ENCODE data around the gene CDC6. TPM values are rescaled to one million over a fixed set of nuclear protein-coding genes. Genes with fewer than 3 reads are reported as not detected.

CDC6 gene
- total RNA-seq, 1 donor from 2014 or later: 1.9 TPM

DNA sequence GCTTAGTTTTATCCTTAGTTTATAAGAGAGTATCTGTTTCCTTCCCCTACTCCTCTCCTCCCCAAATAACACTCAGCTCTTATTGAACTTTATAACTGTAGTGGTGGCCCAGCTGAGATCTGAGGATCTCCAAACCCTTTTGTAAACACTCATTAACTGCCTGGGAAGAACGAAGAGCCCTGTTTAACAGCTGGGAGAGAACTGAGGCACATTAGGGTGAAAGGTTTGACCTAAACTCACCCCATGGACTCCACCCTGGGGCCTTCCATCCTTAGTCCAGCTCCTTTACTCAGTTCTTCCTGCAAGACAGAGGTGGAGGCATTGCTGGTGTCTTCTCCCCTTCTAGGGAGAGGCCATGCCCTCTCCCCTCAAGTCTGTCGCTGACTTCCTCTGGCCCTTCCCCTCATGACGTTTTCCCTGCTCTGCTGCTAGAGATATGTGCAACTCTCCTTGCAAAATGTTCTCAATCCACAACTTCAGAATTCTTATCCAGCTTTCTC is 20.1 kb downstream of the CDC6 start:
- DNase-seq (ENCODE audit: missing footprints) (no peak), ATAC-seq (no peak)
- intact Hi-C loops (cut with DNase I): no loop called here

DNA sequence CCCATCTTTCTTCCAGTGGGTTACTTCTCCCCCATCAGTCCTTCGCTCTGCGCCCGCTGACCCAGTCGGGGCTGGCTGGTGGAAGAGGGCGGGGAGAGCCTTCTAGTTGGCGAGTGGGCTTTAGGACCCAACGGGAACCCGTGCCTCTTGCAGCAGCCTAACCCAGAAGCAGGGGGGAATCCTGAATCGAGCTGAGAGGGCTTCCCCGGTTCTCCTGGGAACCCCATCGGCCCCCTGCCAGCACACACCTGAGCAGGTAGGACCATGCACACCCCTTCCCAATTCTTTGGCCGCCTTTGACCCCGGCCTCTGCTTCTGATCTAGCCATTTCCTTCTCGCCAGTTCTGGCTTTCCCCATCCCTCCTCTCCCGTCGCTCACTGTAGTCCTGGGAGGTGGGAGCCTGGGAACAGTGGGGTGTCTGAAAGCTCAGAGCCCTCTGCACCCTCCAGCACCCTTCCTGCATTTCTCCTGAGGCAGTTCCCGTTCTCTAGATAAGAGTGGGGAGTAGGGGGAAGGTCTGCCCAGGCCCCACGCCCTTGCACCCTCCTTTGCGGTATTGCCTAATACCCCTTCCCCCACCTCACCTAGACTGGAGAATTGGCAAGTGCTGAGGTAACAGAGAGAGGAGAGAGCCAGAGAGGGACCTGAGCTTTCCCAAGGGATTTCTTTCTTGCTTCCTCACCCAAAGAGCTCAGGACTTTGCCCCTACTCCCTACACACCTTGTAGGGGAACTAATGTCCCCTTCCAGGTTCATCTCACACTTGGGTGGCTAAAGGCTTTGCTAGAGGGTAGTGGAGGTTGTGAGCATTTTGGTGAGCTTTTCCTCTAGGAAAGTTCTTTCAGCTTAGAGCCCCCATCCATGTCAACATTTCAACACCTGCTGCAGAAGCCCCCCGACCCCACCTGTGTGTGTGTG is 21.6 kb downstream of the CDC6 start, which contains the start of gene RARA:
TSS of gene RARA (plus strand) at position 150 of the 918 bp plus-strand sequence. CDS start 22,039 bp downstream, outside the sequence.
- DNase-seq (ENCODE audit: missing footprints) (no peak), ATAC-seq (peak; percentile 36)
- intact Hi-C loops (cut with DNase I): no loop called here

DNA sequence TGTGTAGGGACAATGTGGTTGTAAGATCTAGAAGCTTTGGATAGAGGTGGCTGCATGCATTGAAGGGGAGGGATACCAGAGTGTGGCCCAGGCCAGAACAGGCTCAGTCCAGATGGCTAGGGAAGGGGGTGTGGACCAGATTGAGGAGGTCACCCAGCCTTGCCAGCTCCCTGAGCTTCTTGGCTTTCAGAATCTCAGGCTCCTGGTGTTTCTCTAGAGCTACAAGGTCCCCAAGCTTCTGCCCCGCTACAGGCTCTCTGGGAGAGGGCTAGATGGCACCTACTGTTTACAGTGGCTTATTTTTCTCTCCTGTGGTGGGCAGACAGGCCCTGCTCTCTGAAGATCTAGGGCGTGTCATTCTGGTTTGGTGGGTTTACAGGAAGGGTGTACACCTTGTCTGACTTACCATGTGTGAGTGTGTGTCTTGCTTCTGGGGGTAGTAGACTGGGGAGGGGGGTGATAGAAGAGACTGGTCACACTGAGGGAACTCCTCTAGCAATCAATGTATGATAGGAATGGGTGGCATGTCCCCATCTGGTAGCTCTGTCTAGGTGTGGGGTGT is 22.4 kb downstream of the CDC6 start:
- ATAC-seq (peak; percentile 18), DNase-seq (ENCODE audit: missing footprints) (no peak)
- intact Hi-C loops (cut with DNase I): loop anchor here (2.0 kb wide), 1 partner anchor 39 kb away; no protein-coding TSS in a partner anchor

DNA sequence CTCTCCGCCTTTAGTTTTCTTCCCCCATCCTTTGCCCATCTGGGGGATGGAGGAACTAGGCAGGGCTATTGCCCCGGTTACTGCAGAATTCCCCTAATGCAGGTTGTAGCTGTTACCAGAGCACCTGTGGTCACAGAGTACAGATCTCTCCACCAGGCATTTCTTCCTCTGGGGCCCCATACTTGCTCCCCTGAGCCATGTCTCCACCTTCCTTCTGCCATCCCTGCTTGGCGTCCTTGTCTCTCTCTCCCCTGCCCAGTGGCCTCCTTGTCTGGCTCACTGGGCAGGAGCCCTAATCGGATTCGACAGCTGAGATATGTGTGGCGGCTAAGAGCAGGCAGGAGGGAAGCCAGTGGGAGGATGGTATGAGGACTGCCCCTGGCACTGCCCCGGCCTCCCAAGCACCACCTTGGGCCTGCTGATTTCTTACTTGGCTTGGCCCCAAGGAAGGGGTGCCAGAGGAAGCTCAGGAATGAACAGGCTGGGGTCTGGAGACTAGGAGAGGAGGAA is 23.3 kb downstream of the CDC6 start:
- intact Hi-C loops (cut with DNase I): loop anchor here (2.0 kb wide), 1 partner anchor 38 kb away; no protein-coding TSS in a partner anchor
- peak; percentile 75 for ATAC-seq
- DNase-seq (ENCODE audit: missing footprints): peak; percentile 73

DNA sequence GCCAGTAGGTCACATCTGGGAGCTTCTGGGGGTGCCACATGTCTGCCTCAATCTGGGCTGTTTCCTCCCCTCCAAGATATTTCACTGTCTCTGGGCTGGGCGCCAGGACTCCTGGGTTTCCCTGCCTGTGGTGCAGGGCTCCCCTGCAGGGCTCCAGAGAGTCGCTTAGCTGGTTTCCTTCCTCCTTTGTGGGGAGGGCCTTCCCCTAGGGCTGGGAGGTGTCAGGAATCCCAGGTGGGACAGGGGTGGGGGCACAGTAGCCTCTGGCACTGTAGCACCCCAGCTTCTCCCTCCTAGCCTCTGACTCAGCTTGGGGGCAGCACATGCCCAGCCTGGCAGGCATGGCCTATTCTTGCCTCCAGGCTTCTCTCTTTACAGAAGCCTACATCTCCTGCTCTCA is 23.9 kb downstream of the CDC6 start:
- ATAC-seq (peak; percentile 17), DNase-seq (ENCODE audit: missing footprints) (peak; percentile 85)
- intact Hi-C loops (cut with DNase I): loop anchor here (2.0 kb wide), 1 partner anchor 37 kb away; no protein-coding TSS in a partner anchor

DNA sequence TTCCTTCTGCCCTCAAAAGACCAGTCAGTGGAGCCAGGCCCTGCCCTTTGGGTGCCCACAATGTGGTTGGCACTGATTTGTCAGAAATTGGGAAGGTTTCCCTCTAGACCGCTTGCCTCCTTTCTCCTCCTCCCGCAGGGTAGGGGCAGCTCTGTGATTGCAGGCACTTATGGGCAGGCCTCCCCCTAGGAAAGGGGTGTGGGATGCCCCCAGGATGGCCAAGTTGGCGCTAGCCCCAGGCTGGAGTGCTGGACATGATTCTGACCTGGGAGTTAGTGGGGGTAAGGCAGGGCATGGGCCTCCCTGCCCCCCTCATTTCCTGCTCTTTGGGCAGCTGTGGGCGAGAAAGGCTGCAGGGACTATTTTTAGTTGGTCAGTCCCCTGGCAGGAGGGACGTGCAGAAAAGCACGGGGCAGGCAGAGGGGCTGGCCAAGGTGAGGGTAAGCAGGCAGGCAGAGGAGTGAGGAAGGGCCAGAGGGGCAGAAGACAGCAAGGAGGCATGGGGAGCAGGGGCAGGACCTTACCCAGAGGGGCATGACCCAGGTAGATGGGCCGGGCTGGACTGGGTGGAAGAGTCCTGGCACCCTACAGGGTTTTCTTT is 24.6 kb downstream of the CDC6 start:
- peak; percentile 44 for ATAC-seq

DNA sequence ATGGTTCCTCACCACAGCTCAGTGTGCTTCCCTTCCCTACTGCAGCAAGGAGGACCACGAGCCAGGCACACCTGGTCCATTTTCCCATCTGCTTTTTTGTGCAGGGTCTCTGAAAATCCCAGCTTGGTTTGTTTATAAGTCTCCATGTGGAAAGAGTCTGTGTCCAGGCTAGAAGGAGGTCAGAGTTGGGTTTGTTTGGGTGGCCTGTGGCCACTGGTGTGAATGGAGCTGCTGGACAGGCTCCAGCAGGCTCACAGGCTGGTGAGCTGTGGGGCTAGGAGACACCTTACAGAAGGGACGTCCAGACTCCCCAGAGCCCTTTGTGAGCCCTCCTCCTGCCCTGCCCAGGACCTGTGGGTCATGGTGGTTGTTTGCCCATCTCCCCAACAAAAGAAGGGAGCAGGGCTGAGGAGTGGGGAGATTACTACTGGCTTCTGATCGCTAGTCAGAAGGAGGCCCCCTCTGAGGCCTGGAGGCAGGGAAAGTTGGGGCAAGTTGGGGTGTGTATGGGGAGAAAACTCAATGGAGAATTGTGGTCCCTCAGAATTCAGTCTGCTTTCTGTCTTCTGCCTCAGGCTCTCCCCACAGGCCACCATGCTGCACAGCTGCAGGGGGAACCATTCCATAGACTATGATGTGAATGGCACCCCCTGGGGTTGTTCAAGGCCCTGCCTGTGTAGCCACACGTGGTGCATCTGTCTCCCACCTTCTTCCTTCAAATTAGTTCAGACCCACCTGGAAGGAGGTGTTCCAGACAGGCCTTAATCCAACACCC is 25.4 kb downstream of the CDC6 start:
- no peak for ATAC-seq
- intact Hi-C loops (cut with DNase I): no loop called here
- DNase-seq (ENCODE audit: missing footprints): no peak

More for the DNA sequence above, 24.6 kb downstream of the CDC6 start:
- intact Hi-C loops (cut with DNase I): no loop called here
- no peak for DNase-seq (ENCODE audit: missing footprints)

DNA sequence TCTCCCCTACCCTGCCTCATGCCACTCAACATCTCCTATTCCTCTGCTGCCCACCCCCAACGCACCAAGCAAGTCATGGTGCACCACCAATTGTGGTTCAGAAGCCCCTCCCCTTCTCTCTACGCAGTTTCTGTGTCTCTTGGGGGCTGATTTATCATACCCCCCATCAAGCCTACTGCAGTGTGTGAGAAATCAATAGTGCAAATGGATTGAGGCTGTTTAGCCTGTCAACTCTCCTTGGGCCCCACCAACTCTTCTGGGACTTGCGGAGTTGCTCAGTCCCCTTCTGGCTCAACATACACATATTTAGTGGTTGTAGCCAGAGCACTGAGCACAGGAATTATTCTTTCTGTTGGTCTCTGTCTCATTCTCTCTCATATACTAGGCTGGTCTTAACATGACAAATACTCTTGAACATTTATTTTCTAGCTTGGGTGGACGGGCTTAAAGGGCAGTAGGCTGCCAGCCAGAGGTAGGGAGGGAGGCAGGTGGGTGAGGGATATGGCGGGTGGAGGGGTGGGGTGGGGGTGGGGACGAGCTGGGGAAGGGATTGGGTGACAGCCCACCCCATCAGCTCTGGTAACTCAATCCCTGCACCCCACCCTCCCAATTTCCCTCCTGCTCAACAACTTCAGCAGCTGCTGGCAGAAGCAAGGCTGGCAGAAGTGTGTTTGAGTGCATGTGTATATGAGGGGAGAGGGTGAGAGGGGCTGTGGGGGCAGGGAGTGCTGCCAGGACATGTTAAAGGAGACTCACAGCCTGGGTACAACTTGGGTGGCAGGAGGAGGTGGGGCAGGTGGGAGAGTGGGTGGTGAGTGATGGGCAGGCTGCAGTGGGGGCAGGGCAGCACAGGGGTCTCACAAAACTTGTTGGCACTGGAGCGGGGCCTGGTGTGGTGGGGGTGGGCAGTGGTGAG is 26.2 kb downstream of the CDC6 start:
- no peak for DNase-seq (ENCODE audit: missing footprints)
- no peak for ATAC-seq
- intact Hi-C loops (cut with DNase I): no loop called here

DNA sequence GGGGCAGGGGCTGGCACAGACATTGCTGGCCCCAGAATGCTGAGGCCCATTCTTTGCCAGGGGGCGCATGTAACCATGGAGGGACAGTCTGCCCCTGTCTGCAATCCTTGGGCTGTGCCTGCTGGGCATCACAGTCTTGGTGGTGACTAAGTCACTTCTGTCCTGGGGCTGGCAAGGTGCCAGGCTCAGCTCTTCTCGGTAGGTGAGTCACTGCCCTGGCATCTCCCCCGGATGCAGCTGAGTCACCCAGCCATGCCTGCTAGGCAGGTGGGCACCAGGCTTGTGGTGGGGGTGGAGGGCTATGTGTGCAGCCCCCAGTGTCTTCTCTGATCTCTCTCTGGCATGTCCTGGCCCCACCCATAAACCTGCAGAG is 26.9 kb downstream of the CDC6 start:
- no peak for ATAC-seq
- intact Hi-C loops (cut with DNase I): no loop called here

DNA sequence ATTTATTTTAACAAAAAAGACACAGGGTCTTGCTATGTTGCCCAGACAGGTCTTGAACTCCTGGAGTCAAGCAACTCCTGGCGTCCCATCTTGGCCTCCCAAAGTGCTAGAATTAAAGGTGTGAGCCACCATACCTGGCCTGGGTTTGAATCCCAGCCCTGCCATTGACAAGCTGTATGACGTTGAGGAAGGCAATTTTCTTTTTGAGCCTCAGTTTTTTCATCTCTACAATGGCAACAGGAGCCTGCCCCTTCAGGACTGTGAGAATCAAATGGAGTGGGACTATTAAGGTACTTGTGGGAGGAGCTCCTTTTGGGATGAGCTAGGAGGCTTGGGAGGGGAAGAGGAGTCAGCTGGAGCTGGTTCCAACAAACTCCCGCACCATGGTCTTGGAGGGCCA is 27.5 kb downstream of the CDC6 start:
- DNase-seq (ENCODE audit: missing footprints): no peak
- no peak for ATAC-seq
- intact Hi-C loops (cut with DNase I): no loop called here

More for the DNA sequence above, 26.9 kb downstream of the CDC6 start:
- DNase-seq (ENCODE audit: missing footprints): peak; percentile 97

DNA sequence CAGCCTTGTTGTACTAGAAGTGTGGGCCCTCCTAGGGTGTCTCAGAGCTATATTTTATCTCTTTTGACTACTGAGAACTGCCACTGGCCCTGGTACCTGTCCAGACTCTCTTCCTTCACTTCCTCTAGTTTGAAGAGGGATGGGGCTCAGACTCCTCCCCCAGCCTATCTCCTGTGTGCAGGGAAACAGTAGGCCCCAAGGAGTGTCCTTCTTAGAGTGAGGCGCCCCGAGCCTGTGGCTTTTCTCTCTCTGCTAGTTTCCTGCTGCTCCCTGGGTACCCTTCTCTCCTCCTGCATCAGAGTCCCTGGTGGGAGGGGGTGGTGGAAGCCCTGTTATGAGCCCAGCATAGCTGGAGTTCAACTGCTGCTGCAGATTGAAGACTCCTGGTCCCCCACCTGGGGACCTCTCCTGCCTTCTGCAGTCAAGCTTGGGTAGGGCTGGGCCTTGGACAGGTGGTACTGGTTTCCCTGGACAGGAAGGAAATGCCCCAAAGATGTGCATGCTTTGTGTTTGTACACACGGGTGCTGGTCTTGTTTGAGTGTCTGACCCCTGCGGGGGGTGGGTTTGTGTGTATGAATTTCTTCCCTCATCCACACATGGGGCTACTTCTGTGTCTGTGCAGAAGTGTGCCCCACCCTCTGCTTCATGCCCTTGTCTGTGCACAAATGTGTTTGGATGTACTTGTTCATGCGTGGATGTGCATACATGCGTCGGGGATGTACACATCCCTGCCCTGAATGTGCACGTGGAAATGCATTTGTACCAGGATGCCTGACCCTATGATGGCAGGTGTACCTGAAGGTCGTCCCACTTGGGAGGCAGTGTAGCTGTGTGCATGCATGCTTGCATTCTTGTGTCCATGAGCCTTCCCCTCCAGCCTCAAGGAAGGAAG is 28.2 kb downstream of the CDC6 start:
- ATAC-seq (no peak), DNase-seq (ENCODE audit: missing footprints) (no peak)
- intact Hi-C loops (cut with DNase I): no loop called here

DNA sequence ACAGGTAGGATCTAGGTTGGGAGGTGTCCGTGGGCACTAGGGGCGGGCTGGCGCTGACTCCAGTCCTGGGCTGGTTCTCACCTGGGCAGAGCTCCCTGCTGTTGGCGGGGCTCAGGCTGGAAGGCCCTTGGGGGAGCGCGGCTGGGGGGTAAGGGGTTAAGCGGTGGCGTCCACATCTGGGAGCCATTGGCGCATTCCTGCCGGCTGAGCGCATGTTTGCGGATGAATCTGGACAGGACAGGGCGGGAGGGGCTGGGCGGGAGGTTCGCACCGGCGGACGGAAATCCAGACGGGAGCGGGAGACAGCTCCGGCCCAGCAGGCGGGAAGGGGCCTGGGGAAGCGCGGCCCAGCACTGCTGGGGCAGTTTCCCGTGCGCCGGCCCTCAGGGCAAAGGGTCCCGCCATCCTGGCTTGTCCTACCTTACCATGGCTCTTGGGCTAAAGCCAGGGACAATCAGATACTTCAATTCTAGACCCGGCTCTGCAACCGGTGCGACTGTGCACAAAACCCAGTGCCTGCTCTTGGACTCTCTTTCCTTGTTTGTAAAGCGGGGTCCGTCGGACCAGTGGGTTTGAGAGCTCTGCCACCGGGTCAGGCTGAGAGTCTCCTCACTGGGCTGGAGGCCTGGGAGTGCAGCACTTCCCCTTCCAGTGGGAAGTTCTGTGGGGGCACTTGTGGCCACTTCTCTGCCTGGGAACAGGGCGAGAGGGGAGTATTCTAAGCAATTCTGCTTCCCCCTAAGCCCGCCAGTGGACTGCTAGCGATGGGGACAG is 29.1 kb downstream of the CDC6 start:
- intact Hi-C loops (cut with DNase I): no loop called here
- peak; percentile 87 for DNase-seq (ENCODE audit: missing footprints)
- ATAC-seq: peak; percentile 12

DNA sequence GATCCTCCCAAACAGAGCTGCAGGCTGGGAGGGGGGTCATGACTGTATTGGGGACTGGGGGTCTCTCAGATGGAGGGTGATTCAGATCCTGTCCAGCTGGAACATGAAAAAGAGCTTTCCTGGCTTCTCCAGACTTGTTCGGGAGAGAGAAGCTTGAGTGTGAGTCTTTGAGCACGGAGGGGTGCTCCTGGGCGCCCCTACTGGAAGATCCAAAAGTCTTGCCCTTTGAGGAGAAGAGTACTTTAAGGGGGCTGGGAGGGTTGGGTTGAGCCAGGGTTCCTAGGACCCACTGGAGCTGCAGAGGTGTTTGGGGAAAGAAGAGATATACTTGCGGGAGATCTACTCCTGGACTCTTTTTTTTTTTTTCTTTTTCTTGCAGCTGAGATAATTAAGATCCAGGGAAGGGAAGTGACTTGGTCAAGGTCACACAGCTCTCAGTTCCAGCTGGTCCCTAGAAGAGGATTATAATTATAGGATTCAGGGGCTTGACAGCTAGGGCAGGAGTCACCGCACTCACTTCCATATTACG is 29.7 kb downstream of the CDC6 start:
- intact Hi-C loops (cut with DNase I): no loop called here
- DNase-seq (ENCODE audit: missing footprints): no peak
- peak; percentile 20 for ATAC-seq

DNA sequence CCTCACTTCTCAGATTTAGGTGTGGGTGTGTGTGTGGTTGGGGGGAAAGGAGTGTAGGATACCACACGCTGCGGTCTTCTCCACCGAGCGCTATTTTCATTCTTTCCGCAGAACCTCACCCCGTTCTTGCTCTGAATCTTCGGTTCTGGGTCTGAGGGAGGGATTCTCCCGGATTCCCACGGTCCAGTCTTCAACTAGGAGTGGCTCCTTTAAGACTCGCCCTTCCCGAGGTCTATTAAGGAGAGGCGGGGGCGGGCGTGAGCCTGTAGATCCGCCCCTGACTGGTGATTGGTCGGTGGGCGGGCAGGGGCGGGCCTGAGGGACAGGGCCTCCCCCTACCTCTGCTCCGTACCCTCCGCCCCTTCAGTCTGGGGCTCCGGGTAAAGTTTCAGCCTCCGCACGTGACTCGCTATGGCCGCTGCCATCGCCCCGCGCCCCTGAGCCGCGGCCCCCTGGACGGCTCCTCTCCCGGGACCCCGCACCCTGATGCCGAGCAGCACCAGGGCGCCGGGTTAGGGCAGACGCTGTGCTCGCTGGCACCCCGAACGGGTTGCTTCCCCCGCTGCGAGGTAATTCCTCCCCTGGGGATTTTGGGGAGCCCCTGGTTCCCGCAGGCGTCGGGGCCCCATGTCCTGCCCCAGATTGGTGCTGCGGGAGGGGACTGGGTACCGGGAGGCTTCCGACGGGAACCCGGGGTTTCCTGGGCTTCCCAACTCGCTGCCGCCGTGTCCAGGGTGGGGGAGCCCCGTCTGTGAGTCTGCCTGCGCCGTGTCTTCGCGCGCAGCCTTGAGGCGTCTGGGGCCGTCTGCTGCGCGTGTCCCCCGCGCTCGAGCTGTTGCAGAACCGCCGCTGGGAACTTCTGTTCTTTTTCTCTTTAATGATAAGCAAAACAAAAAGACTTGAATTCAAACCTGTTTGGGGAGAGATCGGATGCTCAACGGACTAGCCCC is 30.5 kb downstream of the CDC6 start:
- DNase-seq (ENCODE audit: missing footprints): peak; percentile 99
- intact Hi-C loops (cut with DNase I): no loop called here
- ATAC-seq: peak; percentile 93

Measured in Right ventricle myocardium inferior (tissue), 1 donor.